SK-N-SH (cell line): ENCODE results near the gene GDPD5. TPM values are rescaled to one million over a fixed set of nuclear protein-coding genes. Genes with fewer than 3 reads are reported as not detected.
A peak's percentile ranks its signal among the peaks of the same experiment; 100 is the strongest.

Experiments used
- CTCF ChIA-PET: fragments of 300-600, 350-600 bp; formaldehyde crosslinking; extraction: SDS; loops from one replicate; lab custom pipeline; 2021; lab: Yijun Ruan, JAX
- POLR2A ChIA-PET: fragments of 350-600 bp; sonication (Branson Sonifier 250); formaldehyde crosslinking; extraction: SDS; loops from one replicate; lab custom pipeline; 2020; ENCODE audit warnings: antibody characterized with exemption, inconsistent platforms; lab: Yijun Ruan, JAX
- DNase-seq: peaks from one replicate; pipeline ENCODE4 v3.0.0; 2012
- H2AFZ ChIP-seq: fragments of 200-600 bp; sonication (generic); 2 replicates; pipeline ENCODE4 v1.8.1; 2016; ENCODE audit warnings: antibody characterized with exemption, mild to moderate bottlenecking, low read depth
- H3F3A ChIP-seq: fragments of 200-600 bp; sonication (generic); replicated peaks from 2 replicates; pipeline ENCODE3; 2016; ENCODE audit warnings: antibody characterized with exemption, mild to moderate bottlenecking; ENCODE audit not compliant: insufficient read depth
- H3K27ac ChIP-seq, 2 experiments: fragments of 200-500 bp in 1 of 2; fragments of 200-600 bp in 1 of 2; sonication (Bioruptor generic) in 1 of 2; sonication (generic), shearing (Covaris generic) in 1 of 2; 2 replicates each; pipeline versions ENCODE4 v1.5.1 to v1.6.1; 2014 to 2016; ENCODE audit warnings: low read depth in 2 of 2, inconsistent platforms in 1 of 2, low read length in 1 of 2, mild to moderate bottlenecking in 1 of 2, mixed read lengths in 1 of 2
- H3K27me3 ChIP-seq: fragments of 200-600 bp; sonication (generic), shearing (Covaris generic); 2 replicates; pipeline ENCODE4 v1.6.1; 2016; ENCODE audit warnings: mixed run types; ENCODE audit not compliant: insufficient read depth
- H3K36me3 ChIP-seq, 2 experiments: fragments of 200-500 bp in 1 of 2; fragments of 200-600 bp in 1 of 2; sonication (Bioruptor generic) in 1 of 2; sonication (generic) in 1 of 2; replicated peaks in 1 of 2; 2 replicates each; pipeline versions ENCODE3 to v1.5.1; 2014 to 2016; ENCODE audit warnings: low read length in 1 of 2, mild to moderate bottlenecking in 1 of 2; ENCODE audit not compliant: insufficient read depth in 2 of 2, control insufficient read depth in 1 of 2
- H3K4me1 ChIP-seq, 2 experiments: fragments of 200-500 bp in 1 of 2; fragments of 200-600 bp in 1 of 2; sonication (Bioruptor generic) in 1 of 2; sonication (generic), shearing (Covaris generic) in 1 of 2; 2 replicates each; pipeline versions ENCODE4 v1.5.1 to v1.6.1; 2014 to 2016; ENCODE audit warnings: low read depth in 1 of 2, low read length in 1 of 2, mixed run types in 1 of 2; ENCODE audit not compliant: insufficient read depth in 2 of 2, control insufficient read depth in 1 of 2
- H3K4me2 ChIP-seq: fragments of 200-600 bp; sonication (generic), shearing (Covaris generic); 2 replicates; pipeline ENCODE4 v1.6.1; 2017; ENCODE audit warnings: mixed run types
- H3K4me3 ChIP-seq, 2 experiments: fragments of 200-500 bp in 1 of 2; fragments of 200-600 bp in 1 of 2; sonication (Bioruptor generic) in 1 of 2; sonication (generic), shearing (Covaris generic) in 1 of 2; 2 replicates each; pipeline versions ENCODE4 v1.5.1 to v1.8.1; 2014 to 2016; ENCODE audit warnings: low read depth in 2 of 2, inconsistent platforms in 1 of 2, low read length in 1 of 2, mild to moderate bottlenecking in 1 of 2, mixed read lengths in 1 of 2, moderate library complexity in 1 of 2
- H3K79me2 ChIP-seq: fragments of 200-600 bp; sonication (generic); 2 replicates; pipeline ENCODE4 v1.8.1; 2017; ENCODE audit warnings: mild to moderate bottlenecking; ENCODE audit not compliant: insufficient read depth
- H3K9ac ChIP-seq: fragments of 200-600 bp; sonication (generic); 2 replicates; pipeline ENCODE4 v1.6.1; 2017; ENCODE audit warnings: mixed run types
- H3K9me2 ChIP-seq: fragments of 200-600 bp; sonication (generic); 2 replicates; pipeline ENCODE4 v1.6.1; 2017; ENCODE audit warnings: mixed run types
- H3K9me3 ChIP-seq: fragments of 200-600 bp; sonication (generic); 2 replicates; pipeline ENCODE4 v1.6.1; 2017; ENCODE audit warnings: mixed run types, mild to moderate bottlenecking, moderate library complexity
- H4K20me1 ChIP-seq: fragments of 200-600 bp; sonication (generic); 2 replicates; pipeline ENCODE4 v1.6.1; 2017; ENCODE audit warnings: mild to moderate bottlenecking, mixed run types; ENCODE audit not compliant: insufficient read depth
- ELF1 ChIP-seq: IDR thresholded peaks from 2 replicates; pipeline ENCODE4 v1.4.0; 2012
- EP300 ChIP-seq, 2 experiments: IDR thresholded peaks; 2 replicates each; pipeline versions ENCODE4 v1.4.0 to v1.6.1; 2012; ENCODE audit warnings: borderline replicate concordance in 1 of 2, low read depth in 1 of 2, low read length in 1 of 2
- FOXJ3 ChIP-seq: sonication (generic); formaldehyde crosslinking; IDR thresholded peaks from 2 replicates; pipeline ENCODE4 v1.5.1; 2020; ENCODE audit warnings: mild to moderate bottlenecking, missing genetic modification reagents
- FOXM1 ChIP-seq: IDR thresholded peaks from 2 replicates; pipeline ENCODE4 v1.4.0; 2012; ENCODE audit warnings: low read depth, mild to moderate bottlenecking
- GABPA ChIP-seq: IDR thresholded peaks from 2 replicates; pipeline ENCODE4 v1.4.0; 2012; ENCODE audit warnings: low read depth, mild to moderate bottlenecking
- IRF3 ChIP-seq: fragments of 150-350 bp; IDR thresholded peaks from 2 replicates; pipeline ENCODE4 v1.6.1; 2016; ENCODE audit warnings: mild to moderate bottlenecking, low read depth, low read length
- JUND ChIP-seq: IDR thresholded peaks from 2 replicates; pipeline ENCODE4 v1.4.0; 2012
- MAX ChIP-seq: IDR thresholded peaks from 2 replicates; pipeline ENCODE4 v1.4.0; 2012; ENCODE audit warnings: low read depth
- MXI1 ChIP-seq: IDR thresholded peaks from 2 replicates; pipeline ENCODE4 v1.6.1; 2012; ENCODE audit warnings: mild to moderate bottlenecking, low read depth, low read length, improper control_type of control experiment
- NFIC ChIP-seq: IDR thresholded peaks from 2 replicates; pipeline ENCODE4 v1.4.0; 2012; ENCODE audit warnings: borderline replicate concordance
- NRF1 ChIP-seq: IDR thresholded peaks from 2 replicates; pipeline ENCODE4 v1.6.1; 2012; ENCODE audit warnings: low read depth, mild to moderate bottlenecking, low read length
- PBX3 ChIP-seq: IDR thresholded peaks from 2 replicates; pipeline ENCODE4; 2012
- RAD21 ChIP-seq: IDR thresholded peaks from 2 replicates; pipeline ENCODE4 v1.6.1; 2012; ENCODE audit warnings: mild to moderate bottlenecking, low read length
- REST ChIP-seq: IDR thresholded peaks from 2 replicates; pipeline ENCODE4 v1.6.1; 2012; ENCODE audit warnings: mild to moderate bottlenecking, low read depth, low read length, moderate library complexity
- USF1 ChIP-seq: IDR thresholded peaks from 2 replicates; pipeline ENCODE4 v1.4.0; 2012; ENCODE audit warnings: low read depth, borderline replicate concordance
- USF2 ChIP-seq: fragments of 150-350 bp; IDR thresholded peaks from 2 replicates; pipeline ENCODE4 v1.6.1; 2017; ENCODE audit warnings: antibody characterized with exemption, low read length, low read depth, borderline replicate concordance
- YY1 ChIP-seq: IDR thresholded peaks from 2 replicates; pipeline ENCODE4 v1.4.0; 2012; ENCODE audit warnings: low read depth, mild to moderate bottlenecking
- WGBS: methylation state at CpG from one replicate; pipeline ENCODE4 v1.1.6; 2017; ENCODE audit warnings: low lambda C conversion rate; 5-methylcytosine and 5-hydroxymethylcytosine counted together
- polyA plus RNA-seq, 3 experiments: library from polyadenylated mRNA; depleted of rRNA; stranded (reverse); fragments of >200 nt; gene quantifications; 2 replicates each; pipeline ENCODE4 v1.2.3, GENCODE V29; 2012

GDPD5 gene
- polyA plus RNA-seq, 1 of the 3 experiments (the other 2 are of a cell fraction), result 2.2 TPM

- TF ChIP-seq REST (no peak), FOXJ3 (CRISPR knock-in tag) (no peak), PBX3 (no peak), ELF1 (no peak)
- TF ChIP-seq, all 33 proteins: peak for 0
These were observed 136.5 kb downstream of the GDPD5 start (continued) for GRCh38 chr11:75389276-75389605.

- CTCF ChIA-PET, result interaction anchor here (0.5 to 24.8 kb wide), 57 partner anchors 9 to 459 kb away, joined by 3 to 701 read pairs (median 4); partner anchors contain the start of genes GDPD5, KLHL35 and RPS3
- Histone ChIP-seq H3K4me1 (peaks cover 0 to 9% of the 10 kb centered on the region in 2 experiments; a peak in 1 of 4 replicates), H4K20me1 (no peaks in the 10 kb centered on the region), H3K4me2 (no peak overlapping the region), H3K9ac (no peak overlapping the region), H3K9me2 (no peaks in the 10 kb centered on the region), H3F3A (no peaks in the 10 kb centered on the region), H3K36me3 (no peaks in the 10 kb centered on the region), H3K4me3 (peak overlapping the region in 1 of 2 experiments; percentile 35; a peak in 1 of 4 replicates), H3K27me3 (no peaks in the 10 kb centered on the region), H3K79me2 (no peaks in the 10 kb centered on the region), H3K9me3 (no peaks in the 10 kb centered on the region), H2AFZ (0 out of 2 replicates have a peak overlapping the region, but pooled peaks have one; percentile 48), H3K27ac (no peak overlapping the region)
- POLR2A ChIA-PET, result interaction anchor here (0.8 to 0.9 kb wide), 2 partner anchors 39 to 109 kb away, joined by 3 read pairs; no protein-coding TSS in a partner anchor
- 24% methylated on average over 9 of the region's 9 CpGs for WGBS
- peak; percentile 85 for DNase-seq
- TF ChIP-seq REST (no peak), FOXJ3 (CRISPR knock-in tag) (no peak), NFIC (peak; percentile 80), MAX (peak; percentile 28; the same call in 1 of the 2 replicates), FOXM1 (no peak), JUND (no peak), USF1 (no peak), USF2 (no peak), MXI1 (0 out of 2 replicates have a peak, but pooled peaks have one; percentile 31), RAD21 (peak; percentile 91), YY1 (peak; percentile 74; the same call in 1 of the 2 replicates), NRF1 (no peak), IRF3 (no peak), GABPA (no peak), EP300 (IDR thresholded peaks at IDR 0.05; ENCODE audit: borderline replicate concordance in 1 of 2, low read depth in 1 of 2, low read length in 1 of 2) (no peak)
These were observed 137.1 kb downstream of the GDPD5 start for GRCh38 chr11:75388386-75389275.
